GM19035 (cell line): Measurements from ENCODE around the gene RNF114.
"Not testable (repeated sequence)": the region's sequence is repeated elsewhere in the genome, so short reads cannot be mapped to it uniquely, and the experiment has no call there.

ENCODE experiments used
- ATAC-seq: cut with Tn5 transposase; IDR thresholded peaks from one replicate; pipeline ENCODE4 v1.9.1; 2021; ENCODE audit not compliant: unreplicated experiment

RNF114 gene

DNA sequence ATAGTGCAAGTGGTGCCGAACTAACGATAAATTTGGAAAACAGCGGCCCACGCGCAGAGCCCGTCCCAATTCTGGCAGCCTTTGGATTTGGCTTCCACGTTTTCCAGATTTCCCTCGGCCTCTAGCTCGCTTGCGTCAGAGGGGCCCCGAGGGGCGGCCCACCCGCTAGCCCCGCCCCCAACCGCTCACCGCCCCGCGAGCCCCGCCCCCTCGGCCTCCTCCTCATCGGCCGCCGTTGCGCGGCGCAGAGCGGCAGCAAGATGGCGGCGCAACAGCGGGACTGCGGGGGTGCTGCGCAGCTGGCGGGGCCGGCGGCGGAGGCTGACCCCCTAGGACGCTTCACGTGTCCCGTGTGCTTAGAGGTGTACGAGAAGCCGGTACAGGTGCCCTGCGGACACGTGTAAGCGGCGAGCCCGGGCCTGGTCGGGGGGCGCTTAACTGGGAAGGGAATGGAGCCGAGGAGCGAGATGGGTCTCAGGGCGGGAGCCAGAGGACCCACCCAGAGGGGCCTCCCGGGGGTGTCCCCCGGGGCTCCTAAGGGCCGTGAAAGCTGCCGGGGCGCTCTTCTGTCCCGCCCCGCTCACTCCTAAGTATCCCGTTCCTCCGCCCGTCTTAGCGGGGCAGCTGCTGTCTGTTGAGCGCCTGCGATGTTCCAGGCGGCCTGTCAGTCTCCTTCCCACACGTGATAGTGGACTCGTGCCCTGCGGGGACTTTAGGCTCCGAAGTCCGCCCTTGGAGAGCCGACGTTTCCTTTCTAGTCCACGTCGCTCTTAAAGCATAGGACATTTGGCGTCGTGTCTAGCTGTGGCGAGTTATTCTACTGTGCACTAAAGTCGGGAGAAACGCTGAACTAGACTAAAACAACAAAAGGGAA is at the start of gene RNF114:
Gene RNF114 (plus strand): TSS at position 245 of the 874 bp plus-strand sequence. CDS start 16 bp downstream, at position 261.
- peak; percentile 68 for ATAC-seq

GRCh38 chr20:49886571-49887213 is 49.5 kb upstream of the RNF114 start:
- no peak for ATAC-seq

DNA sequence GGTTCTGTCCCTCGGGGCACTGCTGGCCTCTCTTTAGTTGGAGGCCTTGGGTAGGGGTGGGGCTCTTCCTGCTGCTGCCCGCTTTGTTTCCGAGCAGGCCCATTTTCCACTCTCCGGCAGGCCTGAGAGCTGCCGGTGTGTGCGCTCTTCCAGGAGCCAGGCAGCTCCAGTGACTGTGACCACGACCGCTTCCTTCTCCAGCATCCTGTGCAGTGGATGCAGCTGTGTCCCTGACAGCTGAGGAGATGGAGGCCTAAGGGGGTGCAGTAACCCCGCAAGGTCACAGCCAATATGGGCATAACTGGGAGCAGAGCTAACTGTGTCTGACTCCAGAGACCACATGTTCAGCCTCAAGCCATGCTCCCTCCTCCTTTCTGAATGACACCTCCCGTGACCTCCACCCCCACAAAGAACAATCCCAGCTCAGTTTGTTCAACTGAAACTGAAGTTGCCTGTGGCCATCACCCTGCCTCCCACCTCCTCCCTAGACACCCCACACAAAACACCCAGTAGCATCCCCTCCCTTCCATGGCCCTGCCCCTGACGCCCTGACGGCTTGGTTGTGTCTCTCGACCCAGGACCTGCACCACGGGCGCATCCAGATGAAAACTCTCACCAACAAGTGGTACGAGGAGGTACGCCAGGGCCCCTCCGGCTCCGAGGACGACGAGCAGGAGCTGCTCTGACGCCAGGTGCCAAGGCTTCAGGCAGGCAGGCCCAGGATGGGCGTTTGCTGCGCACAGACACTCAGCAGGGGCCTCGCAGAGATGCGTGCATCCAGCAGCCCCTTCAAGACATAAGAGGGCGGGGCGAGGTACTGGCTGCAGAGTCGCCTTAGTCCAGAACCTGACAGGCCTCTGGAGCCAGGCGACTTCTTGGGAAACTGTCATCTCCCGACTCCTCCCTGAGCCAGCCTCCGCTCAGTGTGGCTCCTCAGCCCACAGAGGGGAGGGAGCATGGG is 48.7 kb upstream of the RNF114 start:
- ATAC-seq = no peak

DNA sequence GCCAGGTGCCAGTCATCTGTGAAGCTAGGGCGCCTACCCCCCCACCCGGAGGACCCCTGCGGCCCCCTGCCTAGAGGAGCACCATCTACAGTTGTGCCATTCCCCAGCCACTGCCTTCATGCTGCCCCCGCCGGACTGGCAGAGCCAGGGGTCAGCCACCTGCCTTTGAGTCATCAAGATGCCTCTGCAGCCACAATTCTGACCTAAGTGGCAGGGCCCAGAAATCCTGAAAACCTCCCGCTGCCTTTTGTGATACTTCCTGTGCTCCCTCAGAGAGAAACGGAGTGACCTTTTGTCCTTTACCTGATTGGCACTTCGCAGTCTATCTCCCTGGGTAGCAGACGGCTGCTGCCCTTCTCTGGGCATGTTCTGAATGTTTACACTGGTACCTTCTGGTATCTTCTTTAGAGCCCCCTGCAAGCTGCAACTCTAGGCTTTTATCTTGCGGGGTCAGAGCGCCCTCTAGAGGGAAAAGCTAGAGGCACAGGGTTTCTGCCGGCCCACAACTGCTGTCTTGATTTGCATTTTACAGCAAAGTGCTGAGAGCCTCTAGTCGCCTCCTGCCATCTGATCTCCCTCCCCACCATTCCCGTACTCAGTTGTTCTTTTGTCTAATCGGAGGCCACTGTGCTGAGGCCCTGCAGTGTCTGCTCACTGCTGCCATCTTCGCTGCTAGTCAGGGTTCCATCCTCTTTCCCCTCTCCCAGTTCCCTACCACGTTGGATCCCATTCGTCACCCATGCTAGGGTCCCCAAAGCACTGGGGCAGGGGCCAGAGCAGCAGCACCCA is 47.8 kb upstream of the RNF114 start:
- no peak for ATAC-seq

DNA sequence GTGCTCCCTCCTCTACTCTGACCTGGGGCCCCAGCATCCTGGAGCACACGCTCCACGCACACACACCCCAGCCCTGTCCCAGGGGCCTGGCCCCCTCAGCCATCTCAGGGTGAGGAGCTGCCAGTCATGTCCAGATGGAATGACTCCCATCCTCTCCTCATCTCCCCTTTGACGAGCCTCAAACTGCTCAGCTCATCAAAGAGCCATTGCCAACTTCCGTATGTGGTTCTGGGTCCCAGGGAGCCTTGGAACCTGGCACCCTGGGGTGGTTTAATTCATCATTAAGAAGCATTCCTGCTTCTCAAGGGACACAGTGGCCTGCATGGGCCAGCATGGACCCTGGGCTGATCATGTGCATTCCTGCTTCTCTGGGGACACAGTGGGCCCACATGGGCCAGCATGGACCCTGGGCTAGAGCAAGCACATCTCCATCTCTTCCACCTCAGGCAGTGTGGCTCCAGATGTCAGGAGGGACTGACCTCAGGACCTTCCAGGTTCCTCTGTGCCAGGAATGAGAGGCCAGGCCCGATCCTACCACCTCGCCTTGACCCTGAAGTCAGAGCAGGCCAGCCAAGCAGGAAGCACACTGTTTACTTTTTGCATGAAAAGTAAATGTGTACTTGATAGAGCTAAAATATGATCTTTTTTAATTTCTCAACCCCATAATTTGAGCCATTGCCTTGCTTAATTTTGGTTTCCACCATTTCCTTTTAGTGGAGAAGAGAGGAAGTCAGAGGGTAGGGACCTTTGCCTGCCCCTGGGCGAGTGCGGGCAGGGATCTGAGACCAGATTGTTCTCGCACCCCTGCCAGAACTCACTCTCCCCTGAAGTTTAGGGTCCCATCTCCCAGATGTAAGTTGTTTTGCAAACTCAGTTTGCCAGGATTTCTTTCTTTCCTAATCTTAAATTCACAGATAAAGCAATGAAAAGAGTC is 46.9 kb upstream of the RNF114 start:
- no peak for ATAC-seq

DNA sequence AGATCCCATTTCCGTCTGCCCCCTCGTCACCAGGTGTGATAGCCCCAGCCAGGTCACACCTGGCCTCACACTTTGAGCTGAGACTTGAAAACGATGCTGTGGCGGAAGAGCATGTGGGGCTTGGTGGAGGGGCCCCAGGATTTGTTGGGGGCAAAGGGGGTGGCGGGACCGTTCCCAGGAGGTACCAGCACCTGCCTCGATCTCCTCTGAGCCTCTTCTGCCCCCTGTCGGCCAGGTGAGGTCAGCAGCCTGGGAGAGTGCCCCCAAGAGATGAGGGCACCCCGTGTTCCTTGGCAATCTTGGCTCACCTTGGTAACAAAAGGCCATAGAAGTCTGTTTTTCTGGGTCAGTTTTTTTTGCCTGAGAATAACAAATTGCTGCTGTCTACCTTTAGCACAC is 46.3 kb upstream of the RNF114 start:
- no peak for ATAC-seq

DNA sequence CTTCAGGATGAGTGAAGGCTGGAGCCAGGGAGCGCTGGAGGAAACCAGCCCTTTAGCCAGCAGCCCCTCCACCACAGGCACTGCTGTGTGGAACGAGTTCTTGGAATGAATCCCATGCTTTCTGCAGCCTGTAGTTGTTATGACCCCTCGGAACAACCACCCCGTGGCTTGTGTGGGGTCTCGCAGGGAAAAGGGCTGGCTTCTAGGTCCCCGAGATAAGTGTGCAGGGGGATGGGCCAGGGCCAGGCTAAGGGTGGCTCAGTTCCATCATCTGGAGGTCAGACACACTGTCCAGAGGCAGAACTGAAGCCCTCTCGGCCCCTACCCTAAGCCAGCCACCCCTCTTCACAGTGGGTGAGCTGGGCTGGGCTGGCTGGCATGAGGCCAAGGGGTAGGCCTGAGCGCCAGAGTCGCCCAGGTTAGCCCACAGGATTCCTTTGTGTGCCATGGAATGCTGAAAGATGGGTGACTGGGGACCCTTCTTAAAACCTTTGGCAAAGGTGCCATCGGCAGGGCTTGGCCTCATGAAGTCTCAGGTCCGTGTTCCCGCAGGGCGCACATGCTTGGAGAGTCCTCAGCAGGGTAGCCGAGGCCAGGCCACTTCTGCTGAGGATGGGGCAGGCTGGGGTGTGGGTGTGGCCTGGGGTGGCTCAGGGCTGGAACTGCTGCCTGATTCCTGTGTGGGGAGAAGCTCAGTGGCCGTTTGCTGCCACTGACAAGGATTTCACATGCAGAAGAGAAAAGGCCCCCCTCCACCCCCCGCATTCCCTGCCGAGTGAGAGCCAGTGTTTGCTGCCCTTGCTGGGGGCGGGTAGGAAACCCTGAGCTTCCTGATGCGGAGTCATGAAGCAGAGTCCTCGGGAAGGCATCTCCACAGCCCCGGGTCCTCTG is 45.5 kb upstream of the RNF114 start:
- no peak for ATAC-seq

GRCh38 chr20:49891476-49892110 is 44.6 kb upstream of the RNF114 start:
- no peak for ATAC-seq

DNA sequence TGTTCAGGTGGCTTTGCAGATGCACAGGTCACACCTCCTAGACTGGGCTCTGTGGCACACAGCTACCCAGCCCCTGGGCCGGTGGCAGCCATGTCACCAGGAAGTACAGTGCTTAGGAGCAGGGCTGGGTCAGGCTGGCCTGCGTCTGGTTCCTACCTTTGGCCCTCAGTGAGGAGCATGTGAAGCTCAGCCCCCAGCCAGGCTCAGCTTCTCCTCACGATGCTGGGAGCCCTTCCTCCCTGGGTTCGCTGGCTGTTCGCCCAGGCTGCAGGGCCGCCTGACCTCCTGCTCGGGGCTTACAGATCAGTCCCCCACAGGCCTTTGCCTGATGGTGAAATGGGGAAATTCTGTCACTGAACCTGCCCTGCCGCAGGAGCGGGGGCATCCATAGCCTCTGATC is 43.9 kb upstream of the RNF114 start:
- ATAC-seq = no peak

DNA sequence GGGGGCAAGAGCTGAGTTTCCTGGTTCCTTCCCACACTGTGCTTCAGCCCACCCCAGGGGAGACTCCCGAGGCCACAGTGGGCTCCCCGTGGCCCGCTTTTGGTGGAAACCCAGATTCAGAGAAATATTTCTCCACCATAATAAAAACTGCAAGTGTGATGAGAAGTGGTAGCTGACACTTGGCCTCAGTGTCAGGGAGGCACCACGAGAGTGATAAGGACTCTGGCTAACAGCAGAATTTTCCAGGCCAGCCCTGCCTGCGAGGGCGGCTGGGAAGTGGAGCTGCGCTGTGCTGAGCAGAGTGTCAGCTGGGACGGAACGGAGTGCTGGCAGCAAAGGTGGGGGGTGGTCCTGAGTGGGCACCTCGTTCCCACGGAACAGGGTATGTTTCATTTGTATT is 43.4 kb upstream of the RNF114 start:
- ATAC-seq = no peak

DNA sequence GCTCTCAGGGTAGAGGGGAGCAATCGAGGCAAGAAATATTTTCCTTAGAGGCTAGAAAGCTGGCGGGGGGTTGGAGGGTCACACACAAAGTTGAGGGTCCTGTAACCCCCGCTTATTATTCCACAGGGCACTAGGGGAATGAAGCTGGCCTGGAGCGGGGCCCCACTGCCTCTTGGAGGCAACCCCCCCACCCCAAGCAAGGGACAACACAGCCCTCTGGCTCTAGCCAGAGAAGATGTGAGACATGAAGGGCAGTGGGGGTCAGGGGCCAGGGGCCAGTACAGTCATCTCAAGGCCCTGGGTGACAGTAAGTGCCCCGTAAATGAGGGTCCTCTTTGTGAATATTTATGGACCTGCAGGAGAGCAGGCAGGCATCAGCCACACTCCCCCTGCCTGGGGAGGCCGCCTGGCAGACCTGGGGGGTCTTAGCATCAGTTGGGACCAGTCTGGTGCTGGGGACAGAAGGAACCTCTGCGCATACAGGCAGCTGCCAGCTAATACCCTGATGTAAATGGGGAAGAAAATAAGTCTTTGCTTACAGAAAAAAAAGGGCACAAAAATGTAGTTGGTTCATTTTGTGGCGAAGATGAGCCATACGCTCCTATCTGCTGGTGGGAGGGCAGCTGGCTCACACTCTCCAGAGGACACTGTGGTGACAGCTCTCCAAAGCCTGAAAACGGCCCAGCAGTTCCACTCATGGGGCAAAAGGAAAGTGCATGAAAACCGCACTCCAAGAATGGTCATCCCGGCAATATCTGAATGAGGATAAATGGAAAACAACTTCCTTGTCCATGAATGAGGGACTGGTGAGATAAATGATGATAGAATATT is 42.7 kb upstream of the RNF114 start:
- no peak for ATAC-seq

- ATAC-seq = no peak
Observed at GRCh38 chr20:49894073-49894470, 42.1 kb upstream of the RNF114 start.

- not testable (repeated sequence) for ATAC-seq
Observed at GRCh38 chr20:49895474-49896093, 40.6 kb upstream of the RNF114 start.

DNA sequence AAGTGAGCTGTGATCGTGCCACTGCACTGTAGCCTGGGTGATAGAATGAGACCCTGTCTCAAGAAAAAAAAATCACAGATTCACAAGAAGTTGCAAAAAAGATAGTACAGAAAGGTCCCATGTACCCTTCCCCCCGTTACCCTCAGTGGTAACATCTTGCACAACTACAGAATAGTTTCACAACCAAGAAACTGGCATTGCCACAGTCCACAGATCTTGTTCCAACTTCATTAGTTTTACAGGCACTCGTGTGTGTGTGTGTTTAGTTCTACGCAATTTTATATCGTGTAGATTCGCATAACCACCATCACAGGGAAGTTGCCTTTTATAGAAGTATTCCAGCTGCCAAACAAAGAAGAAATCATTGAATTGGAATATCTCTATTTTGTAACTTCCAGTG is 40.0 kb upstream of the RNF114 start:
- no peak for ATAC-seq

GRCh38 chr20:49899541-49900383 is 36.4 kb upstream of the RNF114 start:
- no peak for ATAC-seq

- no peak for ATAC-seq
Observed at GRCh38 chr20:49901588-49901987, 34.6 kb upstream of the RNF114 start.
